HG03097 (cell line): ENCODE data around the gene GPD2.

ENCODE experiments used
- ATAC-seq: cut with Tn5 transposase; IDR thresholded peaks from one replicate; pipeline ENCODE4 v1.9.1; 2021; ENCODE audit not compliant: unreplicated experiment, low FRiP score

The GPD2 gene

DNA sequence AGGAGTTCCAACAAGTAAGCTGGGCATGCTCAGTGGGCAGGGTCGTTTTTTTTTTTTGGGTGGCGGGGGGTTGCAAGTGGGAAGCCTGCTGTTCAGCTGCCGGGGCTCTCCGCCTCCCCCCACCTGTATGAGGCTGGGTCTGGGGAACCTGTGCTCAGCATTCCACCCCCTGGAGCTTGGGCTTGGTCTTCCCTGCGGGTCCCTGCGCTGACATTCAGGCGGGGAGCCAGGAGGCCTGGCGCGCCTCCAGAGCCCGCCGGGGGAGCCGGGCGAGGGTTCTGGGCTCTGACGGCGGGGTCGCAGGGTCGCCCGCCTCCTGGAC, 822 bp upstream of the GPD2 start:
- ATAC-seq: peak; percentile 3

DNA sequence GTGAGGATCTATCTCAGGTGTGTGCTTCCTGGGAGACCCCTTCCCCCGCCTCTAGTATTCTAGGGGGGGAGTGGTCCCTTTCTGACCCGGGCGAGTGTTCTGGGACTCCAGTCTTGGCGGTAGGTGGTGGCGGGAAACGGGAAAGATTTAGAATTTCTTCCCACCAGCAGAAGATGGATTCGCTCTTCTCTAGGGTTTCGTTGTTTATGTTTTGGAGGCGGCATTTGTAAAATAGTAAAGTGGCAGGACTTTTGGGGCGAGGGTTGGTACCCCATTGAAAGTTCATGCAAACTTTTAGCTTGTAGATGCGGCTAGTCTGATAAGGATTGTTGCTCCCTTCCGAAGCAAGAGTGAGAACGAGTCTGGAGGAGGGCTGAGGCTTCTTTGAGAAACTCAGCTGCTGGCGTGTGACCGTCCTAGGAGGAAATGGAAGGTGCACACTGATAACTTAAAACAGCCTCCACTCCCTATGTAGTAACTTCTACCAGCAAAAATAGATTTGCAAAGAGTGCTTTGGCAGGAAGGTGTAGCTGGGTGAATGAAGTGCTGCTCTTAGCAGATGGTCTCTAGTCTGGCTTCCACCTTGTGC, 412 bp downstream of the GPD2 start:
- ATAC-seq: peak; percentile 43

DNA sequence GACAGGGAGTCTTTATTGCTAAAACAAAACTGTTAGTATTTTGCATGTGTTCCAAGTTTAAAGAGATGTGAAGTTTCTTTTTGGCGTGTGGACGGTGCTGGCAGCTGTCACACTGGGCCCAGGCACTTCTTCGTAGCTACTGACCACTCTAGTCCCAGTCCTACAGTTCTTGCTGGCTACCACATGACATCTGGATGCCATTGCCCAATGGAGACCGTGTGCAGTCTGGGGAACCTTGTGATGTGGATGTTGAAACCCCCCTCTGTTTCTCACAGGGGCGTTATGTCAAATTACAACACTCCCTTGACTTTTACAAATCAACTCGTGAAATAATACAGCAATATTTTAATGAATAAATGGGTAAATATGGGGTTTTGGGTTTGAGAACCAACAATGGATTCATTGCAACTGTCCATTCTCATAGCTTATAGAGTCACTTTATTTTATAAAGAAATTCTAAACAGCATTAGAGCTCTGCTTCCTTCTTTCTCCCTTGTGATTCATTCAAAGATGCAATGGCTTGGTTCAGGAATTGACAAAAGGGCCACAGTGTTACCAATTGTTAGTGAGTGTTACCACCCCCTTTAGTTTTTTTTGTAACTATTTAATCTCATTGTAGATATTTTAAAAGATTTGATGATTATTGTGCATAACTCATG, 1.2 kb downstream of the GPD2 start:
- peak; percentile 29 for ATAC-seq

DNA sequence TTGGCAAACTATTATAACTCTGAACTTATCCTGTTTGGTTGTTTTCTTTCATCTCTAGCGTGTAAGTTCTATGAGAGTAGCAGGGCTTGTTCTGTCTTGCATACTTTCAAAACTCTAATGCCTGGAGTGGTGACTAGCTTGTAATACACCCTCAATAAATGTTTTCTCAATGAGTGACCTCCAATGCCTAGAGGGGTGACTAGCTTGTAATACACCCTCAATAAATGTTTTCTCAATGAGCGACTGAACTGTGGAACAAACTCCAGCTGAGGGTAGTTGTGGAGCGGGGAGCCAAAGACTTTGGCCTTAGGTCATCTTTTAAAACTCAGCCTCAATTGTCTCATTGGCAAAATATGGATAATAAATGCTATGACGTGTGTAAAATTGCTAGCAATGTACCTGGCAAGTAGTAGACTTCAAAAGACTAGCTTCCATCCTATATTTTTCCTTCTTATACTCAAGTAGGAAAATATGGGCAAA, 1.8 kb downstream of the GPD2 start:
- no peak for ATAC-seq

DNA sequence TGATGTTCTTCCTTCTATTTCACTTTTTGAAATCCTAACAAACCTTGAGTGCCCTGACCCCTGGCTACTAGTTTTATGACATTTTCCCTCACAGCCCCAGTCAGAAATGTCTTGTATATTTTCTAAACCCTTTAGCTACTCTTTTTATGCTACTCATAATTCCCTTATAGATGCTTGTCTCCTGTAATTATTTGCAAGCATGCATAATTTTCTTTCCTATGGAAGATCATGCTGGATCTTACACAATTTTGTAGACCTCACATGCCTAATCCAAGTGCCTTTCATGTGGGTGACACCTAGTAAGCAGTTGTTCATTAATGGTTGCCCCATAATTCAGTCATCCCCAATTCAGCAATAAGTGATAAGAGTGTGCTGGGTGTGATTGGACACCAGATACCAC, 6.9 kb downstream of the GPD2 start:
- ATAC-seq: no peak

DNA sequence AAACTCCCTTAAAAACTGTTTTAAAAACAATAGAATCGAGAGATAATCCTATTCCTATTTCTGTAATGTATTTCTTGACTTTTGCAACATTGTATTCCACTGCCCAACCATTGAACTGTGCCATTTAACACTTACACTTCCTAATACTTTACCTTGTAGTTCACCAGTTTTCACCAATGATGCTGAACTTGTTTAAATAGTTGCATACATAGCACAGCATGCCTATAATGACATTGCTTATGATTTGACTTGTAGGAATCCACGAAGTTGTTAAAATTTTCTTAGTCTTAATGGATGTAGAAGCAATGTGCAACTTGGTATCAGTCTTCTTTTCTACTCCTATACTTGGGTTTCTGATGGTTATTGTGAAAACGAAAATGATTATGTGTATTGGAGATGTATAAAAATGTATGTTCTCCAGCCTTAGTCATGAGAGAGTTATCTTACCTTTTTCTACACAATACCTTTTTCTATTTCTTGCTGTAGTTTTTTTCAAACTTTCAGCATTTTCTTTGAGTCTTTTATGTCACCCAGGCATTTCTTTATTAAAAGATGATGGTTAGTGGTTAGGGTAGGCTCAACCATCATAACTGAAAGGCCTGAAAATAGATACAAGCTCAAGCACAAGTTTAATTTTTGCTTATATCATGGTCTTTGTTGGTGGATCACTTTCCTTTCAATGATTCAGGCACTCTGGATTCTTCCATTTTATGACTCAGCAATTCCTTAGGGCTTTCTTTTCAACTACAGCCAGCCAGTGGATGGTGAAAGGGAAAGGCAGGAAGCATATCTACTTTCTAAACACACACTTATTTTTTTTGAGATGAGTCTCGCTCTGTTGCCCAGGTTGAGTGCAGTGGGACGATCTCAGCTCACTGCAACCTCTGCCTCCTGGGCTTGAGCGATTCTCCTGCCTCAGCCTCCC, 9.4 kb downstream of the GPD2 start:
- ATAC-seq: no peak

DNA sequence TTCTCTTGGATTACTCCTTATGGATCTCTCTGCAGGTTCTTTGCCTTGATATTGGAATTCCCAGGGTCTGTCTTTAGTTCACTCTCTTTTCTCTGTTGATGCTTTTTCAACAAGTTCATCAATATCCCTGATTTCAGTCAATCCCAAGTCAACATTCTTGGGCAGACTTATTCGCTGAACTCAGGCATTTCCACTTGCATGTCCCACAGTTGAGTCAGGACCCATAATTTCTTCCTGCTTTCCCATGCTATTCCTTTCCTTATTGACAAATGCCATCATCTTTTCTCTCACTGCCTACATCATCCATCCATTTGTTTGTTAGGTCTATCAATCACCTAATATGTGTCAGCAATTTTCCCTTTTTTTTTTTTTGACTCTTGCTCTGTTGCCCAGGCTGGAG, 11.6 kb downstream of the GPD2 start:
- ATAC-seq: no peak

DNA sequence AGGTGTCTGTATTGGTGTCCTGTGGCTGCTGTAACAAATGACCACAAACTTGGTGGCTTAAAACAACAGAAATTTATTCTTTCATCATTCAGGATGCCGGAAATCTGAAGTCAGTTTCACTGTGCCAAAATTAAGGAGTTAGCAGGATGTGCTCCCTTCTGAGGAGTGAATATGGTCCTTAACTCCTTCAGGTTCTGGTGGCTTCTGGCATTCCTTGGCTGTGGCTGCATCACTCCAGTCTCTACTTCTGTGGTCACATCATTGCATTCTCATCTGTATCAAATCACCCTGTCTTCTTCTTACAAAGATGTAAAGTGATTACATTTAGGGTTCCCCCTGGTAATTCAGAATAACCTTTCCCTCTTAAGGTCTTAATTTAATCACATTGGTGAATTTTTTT, 12.6 kb downstream of the GPD2 start:
- ATAC-seq: no peak

DNA sequence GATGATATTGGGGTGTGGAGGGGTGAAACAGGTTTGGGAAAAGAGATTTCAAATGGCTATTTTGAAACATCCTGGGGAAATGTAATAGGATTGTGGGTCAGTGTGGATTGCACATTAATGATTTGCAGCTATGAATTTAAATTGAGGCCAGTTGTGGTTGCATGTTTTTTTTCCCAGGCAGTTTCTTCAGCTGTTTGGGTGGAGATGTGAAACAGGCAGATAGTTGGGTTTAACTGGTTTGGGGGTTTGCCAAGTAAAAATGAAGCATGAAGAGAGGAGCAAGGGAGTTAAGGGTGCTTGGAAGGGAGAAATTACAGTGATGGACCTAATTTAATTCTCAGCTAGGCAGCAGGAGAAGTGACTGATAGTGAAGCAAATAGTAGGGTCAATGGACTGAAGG, 16.8 kb downstream of the GPD2 start:
- ATAC-seq: no peak

DNA sequence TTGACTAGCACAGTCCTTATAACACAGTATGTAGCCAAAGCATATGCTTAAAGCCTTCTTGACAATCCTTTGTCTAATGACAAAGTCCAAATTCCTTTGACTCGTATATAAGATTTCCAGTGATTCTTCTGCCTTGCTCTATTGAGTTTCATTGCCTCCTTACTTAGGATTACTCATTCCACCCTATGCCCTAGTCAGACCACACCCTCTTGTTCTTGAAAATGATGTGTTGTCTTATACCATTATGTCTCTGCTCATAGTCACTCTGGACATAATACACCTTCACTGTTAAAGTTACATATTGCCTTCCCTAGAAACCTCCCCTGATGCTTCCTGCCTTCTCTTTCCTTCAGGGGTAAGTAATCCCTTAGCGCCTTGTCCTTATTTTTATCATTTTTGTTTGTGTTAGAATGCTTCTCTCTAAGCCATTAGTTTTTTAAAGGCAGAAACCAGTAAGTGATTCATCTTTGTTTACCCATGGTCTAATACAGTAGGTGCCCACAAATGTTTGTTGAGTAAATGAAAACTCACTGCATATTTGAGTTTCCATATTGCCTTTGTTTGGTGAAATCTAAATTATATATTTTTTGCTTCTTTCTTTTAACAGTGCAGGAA, 19.3 kb downstream of the GPD2 start:
- ATAC-seq: peak; percentile 46

DNA sequence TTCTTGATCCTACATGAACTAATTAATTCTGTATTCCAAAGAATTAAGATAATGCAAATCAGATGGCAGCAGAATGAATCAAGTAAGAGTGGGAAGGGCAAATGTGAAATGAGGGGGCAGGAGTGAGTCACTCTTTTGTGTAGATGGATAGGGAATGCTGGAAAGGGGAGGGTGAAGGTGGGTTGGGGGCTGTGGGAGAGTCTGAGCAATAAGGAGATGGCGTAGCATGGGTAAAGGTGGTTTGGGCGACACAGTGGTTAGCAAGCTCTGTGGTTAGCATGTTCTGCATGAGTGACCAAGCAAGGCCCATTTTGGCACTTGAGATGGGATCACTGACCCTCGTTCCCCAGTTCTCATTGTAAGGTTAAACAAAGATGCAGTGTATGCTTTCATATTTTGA, 20.4 kb downstream of the GPD2 start:
- ATAC-seq: peak; percentile 84

DNA sequence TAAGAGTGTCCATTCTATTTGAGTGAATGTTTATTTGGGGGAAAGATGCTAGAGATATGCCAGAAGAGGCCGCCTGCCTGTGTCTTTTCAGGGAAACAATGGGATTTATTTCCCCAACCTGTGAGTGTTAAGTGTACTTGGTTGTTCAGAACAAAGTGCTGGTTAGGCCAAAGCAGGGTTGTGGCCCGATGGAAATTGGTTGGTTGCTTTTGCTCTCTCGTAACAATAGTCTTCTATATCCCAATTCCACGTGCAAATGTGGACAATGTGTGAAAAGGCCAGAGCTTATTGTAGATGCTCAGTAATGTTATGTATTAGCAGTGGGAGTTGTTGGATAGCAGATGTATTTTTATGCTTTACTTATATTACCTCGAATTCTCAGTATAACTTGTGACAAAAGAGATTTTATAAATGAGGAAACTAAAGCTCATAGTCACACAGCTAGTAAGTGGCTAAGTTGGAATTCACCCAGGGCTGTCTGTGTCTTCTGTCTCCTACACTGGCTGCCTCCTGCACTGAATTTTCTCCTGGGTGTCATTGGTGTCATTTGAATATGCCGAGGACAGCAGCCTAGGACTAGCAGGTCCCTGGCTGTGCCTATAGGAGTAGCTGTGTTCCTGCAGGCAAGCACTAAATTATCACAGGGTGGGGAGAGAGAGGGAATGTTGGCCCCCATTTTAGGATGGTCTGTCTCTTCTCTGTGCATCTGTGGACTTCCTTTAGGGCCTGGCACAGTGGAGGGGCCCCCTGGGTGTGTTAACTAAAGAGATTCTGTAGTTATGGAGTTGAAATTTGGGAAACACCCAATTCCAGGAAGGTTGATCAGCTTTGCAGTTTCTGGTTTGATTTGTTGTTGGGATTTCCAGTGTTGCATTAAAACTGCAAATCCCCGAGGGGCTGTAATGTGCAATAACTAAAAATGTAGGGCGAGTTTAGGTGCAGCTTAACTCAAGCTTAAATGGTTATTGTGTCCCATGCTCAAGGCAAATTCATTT, 21.6 kb downstream of the GPD2 start:
- ATAC-seq: no peak

DNA sequence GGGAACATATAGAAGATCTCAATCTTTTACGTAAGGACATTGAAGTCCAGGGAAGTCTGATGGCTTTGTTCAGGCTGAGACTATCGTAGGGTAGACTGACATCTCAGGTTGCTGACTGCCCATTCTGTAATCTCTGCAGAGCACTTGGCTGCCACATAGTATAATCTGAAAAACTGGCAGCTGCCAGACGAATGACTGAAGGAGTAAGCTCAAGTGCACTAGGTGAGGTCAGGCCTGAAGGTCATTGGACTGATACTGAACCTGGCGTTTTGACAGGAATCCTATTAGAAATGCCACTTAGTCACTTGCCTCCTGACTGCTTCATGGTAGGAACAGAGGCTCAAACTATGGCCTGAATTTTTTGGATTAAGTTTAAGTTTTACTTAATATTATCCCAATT, 23.5 kb downstream of the GPD2 start:
- no peak for ATAC-seq

DNA sequence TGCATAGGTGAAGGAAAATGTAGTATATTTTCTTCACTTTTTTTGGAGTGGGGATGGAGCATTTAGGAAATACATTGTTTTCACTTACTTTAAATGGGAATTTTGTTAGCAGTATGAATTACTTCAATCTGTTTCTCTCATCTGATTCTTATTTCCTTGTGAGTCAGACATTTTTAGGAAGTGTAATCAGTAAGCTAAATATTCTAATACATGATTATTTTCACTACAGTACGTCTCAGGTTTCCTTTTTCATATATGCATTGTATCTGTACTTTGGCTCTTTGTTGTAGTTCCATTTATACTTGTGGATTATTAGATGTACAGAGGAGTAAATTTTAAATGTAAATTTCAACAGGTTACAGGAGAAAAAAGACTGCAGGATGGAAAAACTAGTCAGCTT, 27.9 kb downstream of the GPD2 start:
- no peak for ATAC-seq

DNA sequence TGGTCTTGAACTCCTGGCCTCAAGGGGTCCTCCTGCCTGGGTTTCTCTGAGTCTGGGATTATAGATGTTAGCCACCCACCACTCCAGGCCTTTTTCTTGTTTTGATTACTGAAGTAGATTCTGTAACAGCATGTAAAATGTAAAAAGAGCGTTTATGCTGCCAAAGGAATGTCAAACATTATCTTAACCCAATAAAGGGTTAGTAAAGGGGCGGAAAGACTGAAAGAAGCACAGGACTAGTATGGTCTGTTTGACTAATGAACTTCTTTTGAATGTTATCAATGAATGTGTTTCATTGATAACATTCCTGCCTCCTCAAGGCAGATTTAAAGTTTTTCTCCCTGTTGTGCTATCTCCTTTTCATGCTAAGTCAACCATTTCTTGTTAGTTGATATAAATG, 29.4 kb downstream of the GPD2 start:
- ATAC-seq: no peak

DNA sequence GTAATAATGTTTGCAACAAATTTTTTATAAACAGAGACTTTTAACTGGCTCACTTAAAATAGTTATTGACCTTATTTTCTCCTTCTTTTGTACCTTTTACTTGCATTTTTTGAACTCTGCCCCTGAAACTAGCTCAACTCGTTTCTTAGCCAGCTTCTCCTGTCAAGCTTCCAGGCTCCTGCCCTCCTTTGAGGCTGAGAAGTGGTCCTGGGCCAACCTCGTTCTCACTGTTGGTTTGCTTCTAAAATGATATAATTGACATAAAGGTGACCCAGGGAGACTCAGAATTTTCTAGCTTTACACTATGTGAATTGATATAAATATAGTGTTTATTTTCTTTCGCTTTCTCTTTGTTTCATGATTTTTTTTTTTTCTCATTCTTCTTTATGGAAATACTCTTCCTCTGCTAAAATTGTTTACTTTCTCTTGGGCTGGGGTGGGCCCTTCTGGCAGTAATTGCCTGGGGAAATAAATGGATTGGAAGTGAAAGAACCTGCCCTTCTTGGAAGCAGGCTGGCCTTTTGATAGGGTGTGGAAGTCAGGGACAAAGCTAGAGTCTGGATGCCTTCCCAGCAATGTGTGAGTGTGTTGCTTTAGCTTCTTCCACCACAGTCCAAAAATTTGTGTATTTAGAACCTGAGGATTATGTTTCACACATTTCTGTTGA, 30.7 kb downstream of the GPD2 start:
- ATAC-seq: no peak

DNA sequence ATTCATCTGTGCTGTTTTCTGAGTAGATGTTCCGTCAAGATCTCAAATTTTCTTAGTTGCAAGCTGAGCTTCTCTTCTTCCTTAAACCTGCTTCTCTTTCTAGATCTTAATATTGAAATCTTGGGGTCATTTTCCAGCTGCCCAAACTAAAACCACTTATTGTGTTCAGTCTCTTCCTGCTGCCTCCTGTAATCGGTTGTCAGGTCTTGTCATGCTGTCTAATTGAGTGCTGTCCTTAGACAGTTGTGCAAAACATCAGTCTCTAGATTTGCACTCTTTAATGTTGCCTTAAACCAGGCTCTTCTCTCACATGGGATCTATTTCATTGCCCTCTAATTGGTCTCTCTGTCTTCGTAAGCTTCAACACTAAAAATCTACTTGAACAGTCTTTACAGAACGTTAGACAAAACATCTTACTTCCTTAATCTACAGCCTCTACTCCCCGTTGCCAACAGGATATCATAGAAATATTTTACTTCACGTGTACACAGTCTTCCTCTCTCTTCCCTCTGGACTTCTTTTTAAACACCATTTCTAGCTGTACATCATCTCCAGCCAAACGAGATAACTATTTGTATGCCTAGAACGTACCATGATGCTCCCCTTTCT, 34.9 kb downstream of the GPD2 start:
- ATAC-seq: no peak

DNA sequence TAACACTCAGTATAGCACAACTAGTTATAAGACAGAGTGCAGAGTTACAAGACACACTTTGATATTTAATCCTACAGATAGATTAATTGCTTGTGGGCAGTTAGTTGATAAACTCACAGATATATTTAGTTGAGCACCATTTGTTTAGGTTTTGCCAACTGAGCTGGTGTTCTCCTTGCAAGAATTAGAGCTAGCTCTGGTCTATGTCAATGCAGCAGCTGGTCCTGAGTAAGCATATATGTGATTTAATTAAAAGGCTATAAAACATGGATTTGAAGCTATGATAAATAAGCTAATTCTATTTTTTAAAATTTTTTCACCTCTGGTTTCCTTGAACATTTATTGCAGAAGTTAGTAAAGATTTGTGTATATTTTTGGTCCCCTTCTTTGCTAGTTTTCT, 35.6 kb downstream of the GPD2 start:
- ATAC-seq: no peak

DNA sequence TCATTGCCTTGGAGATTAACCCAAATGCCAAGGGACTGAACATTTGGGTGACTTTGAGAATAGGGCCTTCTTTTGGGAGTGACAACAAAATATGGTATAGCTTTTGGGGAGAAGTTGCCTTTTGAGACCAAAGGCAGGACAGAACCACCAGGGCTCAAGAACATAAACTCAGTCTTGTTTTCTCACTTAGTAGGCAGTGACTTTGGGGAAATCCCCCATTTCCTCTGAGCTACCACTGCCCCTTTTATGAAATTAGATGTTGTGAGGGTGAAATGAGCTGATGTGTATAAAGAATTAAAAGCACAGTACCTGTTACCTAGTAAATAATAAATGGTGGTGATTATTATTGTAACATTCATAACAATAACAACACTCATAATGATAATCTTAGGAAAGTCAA, 36.5 kb downstream of the GPD2 start:
- no peak for ATAC-seq
